HCT116 (cell line): ENCODE results near the gene UNKL. TPM values are rescaled to one million over a fixed set of nuclear protein-coding genes. Genes with fewer than 3 reads are reported as not detected.

Source experiments
- ATAC-seq: fragments of 200-7000 bp; cut with Tn5 transposase; 2 replicates; pipeline ENCODE4 v1.9.1; 2020; ENCODE audit warnings: mild to moderate bottlenecking, moderate library complexity
- BruUV-seq: library from RNA; stranded (reverse); fragments of 400-500 nt; replicated peaks from 2 replicates; lab custom pipeline; 2021; lab: Mats Ljungman, UMichigan
- CTCF ChIA-PET: fragments of 300-600 bp; sonication (Branson Sonifier 250); formaldehyde crosslinking; loops from one replicate; lab custom pipeline; 2021; ENCODE audit warnings: antibody characterized with exemption; lab: Charles Lee
- POLR2A ChIA-PET: fragments of 300-600, 350-600 bp; sonication (Branson Sonifier 250); formaldehyde crosslinking; loops from one replicate; lab custom pipeline; 2021; ENCODE audit warnings: antibody characterized with exemption; lab: Charles Lee
- RAD21 ChIA-PET, 2 experiments: fragments of 300-600 bp; sonication (Branson Sonifier 250); formaldehyde crosslinking; loops; one replicate each; lab custom pipeline; 2023; ENCODE audit warnings: low total read pairs in 2 of 2; ENCODE audit not compliant: uncharacterized antibody in 2 of 2, unreplicated experiment in 2 of 2, low non-redundant PET in 1 of 2; lab: Charles Lee
- DNase-seq: peaks from one replicate; pipeline ENCODE4 v3.0.0-alpha.2; 2010; ENCODE audit warnings: low read depth, low spot score
- H2AFZ ChIP-seq: fragments of 200-600 bp; shearing (Covaris generic), sonication (generic); 2 replicates; pipeline ENCODE4 v1.6.1; 2017; ENCODE audit warnings: low read depth, mixed run types, mixed read lengths, antibody characterized with exemption, low read length; ENCODE audit not compliant: poor library complexity, severe bottlenecking
- H3K27ac ChIP-seq: 2 replicates; pipeline ENCODE4 v1.5.1; 2012; ENCODE audit warnings: low read depth, low read length
- H3K27me3 ChIP-seq: fragments of 200-600 bp; sonication (generic); 2 replicates; pipeline ENCODE4 v1.6.1; 2016; ENCODE audit warnings: mixed run types, low read length, mixed read lengths; ENCODE audit not compliant: insufficient read depth
- H3K36me3 ChIP-seq, 2 experiments: fragments of 200-500 bp in 1 of 2; fragments of 200-600 bp in 1 of 2; sonication (Bioruptor generic) in 1 of 2; sonication (generic) in 1 of 2; 2 replicates each; pipeline versions ENCODE4 v1.5.1 to v1.6.1; 2014 to 2016; ENCODE audit warnings: low read length in 2 of 2, inconsistent platforms in 1 of 2, mixed read lengths in 1 of 2, mixed run types in 1 of 2; ENCODE audit not compliant: insufficient read depth in 2 of 2, control insufficient read depth in 1 of 2
- H3K4me1 ChIP-seq, 2 experiments: fragments of 200-600 bp in 1 of 2; sonication (generic) in 1 of 2; 2 replicates each; pipeline versions ENCODE4 v1.5.1 to v1.6.1; 2012 to 2017; ENCODE audit warnings: low read length in 2 of 2, inconsistent platforms in 1 of 2, mild to moderate bottlenecking in 1 of 2, mixed read lengths in 1 of 2, mixed run types in 1 of 2, moderate library complexity in 1 of 2; ENCODE audit not compliant: insufficient read depth in 2 of 2, control insufficient read depth in 1 of 2
- H3K4me2 ChIP-seq: fragments of 200-600 bp; sonication (generic); 2 replicates; pipeline ENCODE4 v1.6.1; 2017; ENCODE audit warnings: mixed run types, low read length, mixed read lengths
- H3K4me3 ChIP-seq, 2 experiments: fragments of 200-600 bp in 1 of 2; sonication (generic) in 1 of 2; replicated peaks in 1 of 2; 2 replicates each; pipeline ENCODE4 v1.5.1; 2011 to 2016; ENCODE audit warnings: low read length in 2 of 2, control low read depth in 1 of 2, low read depth in 1 of 2, mild to moderate bottlenecking in 1 of 2, mixed read lengths in 1 of 2, mixed run types in 1 of 2
- H3K79me2 ChIP-seq: fragments of 200-600 bp; sonication (generic); 2 replicates; pipeline ENCODE4 v1.6.1; 2017; ENCODE audit warnings: mild to moderate bottlenecking, mixed run types, low read length, moderate library complexity, mixed read lengths; ENCODE audit not compliant: insufficient read depth
- H3K9ac ChIP-seq: fragments of 200-600 bp; sonication (generic); 2 replicates; pipeline ENCODE4 v1.6.1; 2016; ENCODE audit warnings: low read length, mixed read lengths
- H3K9me2 ChIP-seq: fragments of 200-600 bp; sonication (generic), shearing (Covaris generic); 2 replicates; pipeline ENCODE4 v1.6.1; 2017; ENCODE audit warnings: mixed run types, mild to moderate bottlenecking, moderate library complexity; ENCODE audit not compliant: insufficient read depth
- H3K9me3 ChIP-seq, 2 experiments: fragments of 200-500 bp in 1 of 2; fragments of 200-600 bp in 1 of 2; sonication (Bioruptor generic) in 1 of 2; sonication (generic) in 1 of 2; 2 replicates each; pipeline ENCODE4 v1.6.1; 2014 to 2017; ENCODE audit warnings: low read length in 2 of 2, mixed read lengths in 2 of 2, inconsistent platforms in 1 of 2, low read depth in 1 of 2, mild to moderate bottlenecking in 1 of 2, mixed run types in 1 of 2, moderate library complexity in 1 of 2; ENCODE audit not compliant: control insufficient read depth in 1 of 2, insufficient read depth in 1 of 2
- H4K20me1 ChIP-seq: fragments of 200-600 bp; sonication (generic), shearing (Covaris generic); 2 replicates; pipeline ENCODE4 v1.6.1; 2017; ENCODE audit warnings: mixed run types, mild to moderate bottlenecking, moderate library complexity; ENCODE audit not compliant: insufficient read depth
- EGR1 ChIP-seq: IDR thresholded peaks from 2 replicates; pipeline ENCODE4 v1.6.1; 2012; ENCODE audit warnings: low read depth
- SIN3A ChIP-seq: IDR thresholded peaks from 2 replicates; pipeline ENCODE4 v1.6.1; 2012; ENCODE audit warnings: low read depth
- YY1 ChIP-seq: IDR thresholded peaks from 2 replicates; pipeline ENCODE4 v1.6.1; 2011; ENCODE audit warnings: low read length, low read depth, moderate library complexity, mild to moderate bottlenecking; ENCODE audit not compliant: insufficient replicate concordance; ENCODE audit errors: extremely low read depth
- ZFX ChIP-seq: fragments of 450-650 bp; IDR thresholded peaks from 2 replicates; pipeline ENCODE4 v1.6.1; 2017
- intact Hi-C: fragments of 100-400 bp; cut with micrococcal nuclease; formaldehyde crosslinking; loops from 2 replicates; pipeline ENCODE4 v1.10.0; 2022
- total RNA-seq: library from RNA; stranded (reverse); gene quantifications from one replicate; pipeline ENCODE4 v1.2.1, GENCODE V29; 2021; ENCODE audit not compliant: unreplicated experiment
- TF ChIP-seq, protein P1 (sequence below), 3 experiments: fragments of 200-600 bp in 1 of 3; sonication (generic) in 1 of 3; IDR thresholded peaks in 2 of 3; conservative IDR thresholded peaks in 1 of 3; 2 replicates each; pipeline ENCODE4 v1.5.1; 2012 to 2017; ENCODE audit warnings: low read depth in 2 of 3, low read length in 2 of 3, antibody characterized with exemption in 1 of 3, borderline replicate concordance in 1 of 3, control low read depth in 1 of 3, mild to moderate bottlenecking in 1 of 3, mixed read lengths in 1 of 3, mixed run types in 1 of 3, moderate library complexity in 1 of 3; ENCODE audit not compliant: insufficient read depth in 1 of 3

The UNKL gene
- total RNA-seq, 1 experiment from 2014 or later = 24.9 TPM

DNA sequence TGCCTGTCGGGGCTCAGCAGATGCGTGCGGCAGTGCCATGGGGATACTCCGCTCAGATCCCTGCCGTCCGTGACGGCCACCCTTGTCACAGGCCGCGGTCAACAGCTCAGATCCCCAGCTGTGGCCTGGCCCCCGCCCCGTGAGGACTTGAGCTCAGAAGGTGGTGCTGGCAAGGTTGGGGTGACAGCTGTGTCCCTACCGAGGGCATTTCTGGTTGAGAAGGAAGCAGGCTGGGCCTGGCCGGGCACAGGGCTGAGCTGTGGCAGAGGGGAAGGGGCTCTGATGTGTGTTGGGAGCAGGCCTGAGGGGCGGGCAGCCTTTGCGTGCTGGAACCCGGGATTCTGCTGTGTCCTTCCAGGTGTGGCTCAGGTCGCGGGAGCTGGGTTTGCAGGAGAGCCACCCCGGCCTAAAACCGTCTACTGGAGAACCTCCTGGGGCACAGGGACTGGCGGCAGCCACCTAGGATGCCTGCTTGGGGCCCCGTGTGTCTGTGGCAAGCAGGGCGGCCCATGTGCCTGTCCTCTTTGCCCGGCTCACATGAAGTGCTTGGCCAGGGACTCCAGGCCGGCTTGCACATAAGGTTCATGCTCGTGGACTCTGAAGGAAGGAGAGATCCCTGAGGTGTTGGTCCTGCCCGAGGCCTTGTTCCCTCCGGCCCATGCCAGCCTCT is 100.0 kb downstream of the UNKL start:
- H3K9me3 ChIP-seq = no peaks in the 10 kb centered on the region
- BruUV-seq = no TSS peak
- CTCF ChIA-PET = interaction anchor here (1.1 kb wide), 1 partner anchor 15 kb away, joined by 3 read pairs; no protein-coding TSS in a partner anchor
- intact Hi-C loops = no loop called here
- no peaks in the 10 kb centered on the region for H3K27me3 ChIP-seq
- H3K4me1 ChIP-seq = peaks cover 7 to 22% of the 10 kb centered on the region in 2 experiments; a peak in 3 of 4 replicates
- RAD21 ChIA-PET = no interaction called here
- TF ChIP-seq, protein P1, sequence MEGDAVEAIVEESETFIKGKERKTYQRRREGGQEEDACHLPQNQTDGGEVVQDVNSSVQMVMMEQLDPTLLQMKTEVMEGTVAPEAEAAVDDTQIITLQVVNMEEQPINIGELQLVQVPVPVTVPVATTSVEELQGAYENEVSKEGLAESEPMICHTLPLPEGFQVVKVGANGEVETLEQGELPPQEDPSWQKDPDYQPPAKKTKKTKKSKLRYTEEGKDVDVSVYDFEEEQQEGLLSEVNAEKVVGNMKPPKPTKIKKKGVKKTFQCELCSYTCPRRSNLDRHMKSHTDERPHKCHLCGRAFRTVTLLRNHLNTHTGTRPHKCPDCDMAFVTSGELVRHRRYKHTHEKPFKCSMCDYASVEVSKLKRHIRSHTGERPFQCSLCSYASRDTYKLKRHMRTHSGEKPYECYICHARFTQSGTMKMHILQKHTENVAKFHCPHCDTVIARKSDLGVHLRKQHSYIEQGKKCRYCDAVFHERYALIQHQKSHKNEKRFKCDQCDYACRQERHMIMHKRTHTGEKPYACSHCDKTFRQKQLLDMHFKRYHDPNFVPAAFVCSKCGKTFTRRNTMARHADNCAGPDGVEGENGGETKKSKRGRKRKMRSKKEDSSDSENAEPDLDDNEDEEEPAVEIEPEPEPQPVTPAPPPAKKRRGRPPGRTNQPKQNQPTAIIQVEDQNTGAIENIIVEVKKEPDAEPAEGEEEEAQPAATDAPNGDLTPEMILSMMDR (IDR thresholded peaks at IDR 0.05 in 2 of 3, conservative IDR thresholded peaks at IDR 0.05 in 1 of 3; ENCODE audit: borderline replicate concordance in 1 of 3, insufficient read depth in 1 of 3, low read depth in 2 of 3, low read length in 2 of 3) = no peak
- TF ChIP-seq SIN3A (no peak), EGR1 (no peak), ZFX (no peak)
- H3K4me2 ChIP-seq = no peak overlapping the region
- H4K20me1 ChIP-seq = peaks cover 29% of the 10 kb centered on the region; the same call in 1 of the 2 replicates
- POLR2A ChIA-PET = no interaction called here
- DNase-seq (no peak), ATAC-seq (no peak)
- no peak overlapping the region for H3K27ac ChIP-seq
- H3K9me2 ChIP-seq = no peaks in the 10 kb centered on the region
- H3K4me3 ChIP-seq = no peak overlapping the region
- no peak overlapping the region for H3K9ac ChIP-seq
- H3K36me3 ChIP-seq = peaks cover 38 to 70% of the 10 kb centered on the region in 2 experiments
- H2AFZ ChIP-seq = no peak overlapping the region
- peaks cover 96% of the 10 kb centered on the region for H3K79me2 ChIP-seq

DNA sequence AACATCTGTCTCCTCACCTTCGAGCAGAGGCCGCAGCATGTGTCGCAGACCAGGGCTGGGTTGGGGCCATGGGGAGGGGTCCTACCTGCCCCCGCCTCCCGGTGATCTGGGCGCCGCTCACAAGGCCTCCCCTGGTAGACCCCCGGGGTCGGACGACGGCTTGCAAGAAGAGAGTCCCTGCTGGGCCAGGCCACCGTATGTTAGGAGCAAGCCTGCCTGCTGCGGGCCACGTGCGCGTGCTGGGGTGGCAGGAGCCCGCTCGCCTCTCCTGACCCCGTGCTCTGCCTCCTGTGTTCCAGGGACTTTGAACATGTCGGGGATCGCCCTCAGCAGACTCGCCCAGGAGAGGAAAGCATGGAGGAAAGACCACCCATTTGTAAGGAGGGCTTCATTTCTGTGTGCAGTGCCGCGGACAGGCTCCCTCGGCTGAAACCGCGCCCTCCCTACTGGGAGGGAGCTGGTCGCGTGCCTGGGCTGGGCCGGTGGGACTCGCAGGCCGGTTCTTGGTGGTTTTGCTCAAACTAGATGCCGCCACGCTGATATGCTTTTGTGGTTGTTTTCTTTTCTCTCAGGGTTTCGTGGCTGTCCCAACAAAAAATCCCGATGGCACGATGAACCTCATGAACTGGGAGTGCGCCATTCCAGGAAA is 100.7 kb downstream of the UNKL start:
- Histone ChIP-seq H3K79me2 (peaks cover 89% of the 10 kb centered on the region), H3K4me2 (no peak overlapping the region), H3K27ac (no peak overlapping the region; the same call in 1 of the 2 replicates), H4K20me1 (peaks cover 29% of the 10 kb centered on the region; the same call in 1 of the 2 replicates), H3K4me1 (peaks cover 7 to 22% of the 10 kb centered on the region in 2 experiments; a peak in 3 of 4 replicates), H3K4me3 (no peak overlapping the region), H3K27me3 (no peaks in the 10 kb centered on the region), H3K9me2 (no peaks in the 10 kb centered on the region), H3K9ac (no peak overlapping the region), H3K36me3 (peaks cover 32 to 64% of the 10 kb centered on the region in 2 experiments), H3K9me3 (no peaks in the 10 kb centered on the region), H2AFZ (no peak overlapping the region)
- ATAC-seq (no peak), DNase-seq (no peak)
- ChIA-PET POLR2A (no interaction called here), CTCF (interaction anchor here (1.1 kb wide), 1 partner anchor 16 kb away, joined by 3 read pairs; no protein-coding TSS in a partner anchor), RAD21 (no interaction called here)
- TF ChIP-seq YY1 = no peak
- intact Hi-C loops = no loop called here
- no TSS peak for BruUV-seq

Other genes starting within 250 kb of the UNKL start
- gene TPSG1, start 189.4 kb downstream of the UNKL start, total RNA-seq = not detected
- gene TPSB2, start 184.5 kb downstream of the UNKL start, total RNA-seq = not detected
- 0.25 TPM for gene TPSAB1, start 174.0 kb downstream of the UNKL start, total RNA-seq
- gene TPSD1, start 158.6 kb downstream of the UNKL start, total RNA-seq = not detected
- gene UBE2I, start 105.1 kb downstream of the UNKL start, total RNA-seq = 212 TPM
- gene BAIAP3, start 81.1 kb downstream of the UNKL start, total RNA-seq = 44.7 TPM
- gene TSR3, start 62.8 kb downstream of the UNKL start, total RNA-seq = 52.7 TPM
- gene GNPTG, start 62.8 kb downstream of the UNKL start, total RNA-seq = 35.2 TPM
- gene UQCC4, start 6.0 kb upstream of the UNKL start, total RNA-seq = 22.6 TPM
- not detected for gene PERCC1, start 16.4 kb upstream of the UNKL start, total RNA-seq
- 1.7 TPM for gene CCDC154, start 29.9 kb upstream of the UNKL start, total RNA-seq
- gene CLCN7, start 60.3 kb upstream of the UNKL start, total RNA-seq = 64.0 TPM
- not detected for gene PTX4, start 74.2 kb upstream of the UNKL start, total RNA-seq
- gene TELO2, start 78.7 kb upstream of the UNKL start, total RNA-seq = 74.3 TPM
- 0.22 TPM for gene TMEM204, start 119.0 kb upstream of the UNKL start, total RNA-seq
- 27.5 TPM for gene IFT140, start 197.4 kb upstream of the UNKL start, total RNA-seq
- gene CRAMP1, start 197.7 kb upstream of the UNKL start, total RNA-seq = 22.9 TPM